ENCODE results near the gene FAM228A. TPM values are rescaled to one million over a fixed set of nuclear protein-coding genes. Genes with fewer than 3 reads are reported as not detected.

FAM228A gene
- total RNA-seq, 2 donors from 2014 or later, result not detected

DNA sequence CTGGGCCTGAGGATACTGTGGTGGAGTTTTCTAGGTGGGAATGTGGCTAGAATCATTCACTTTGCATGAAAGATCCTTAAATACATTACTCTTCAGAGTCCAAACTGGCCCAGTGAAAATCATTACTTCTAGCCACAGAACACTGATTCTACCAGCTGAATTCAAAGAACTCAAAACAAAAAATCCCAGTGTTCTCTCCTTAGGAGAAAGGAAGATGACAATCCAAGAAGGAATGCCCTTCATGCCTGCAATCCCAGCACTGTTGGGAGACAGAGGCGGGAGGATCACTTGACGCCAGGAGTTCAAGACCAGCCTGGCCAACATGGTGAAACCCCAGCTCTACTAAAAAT lies 35.2 kb downstream of the FAM228A start:
- Histone ChIP-seq H3K4me3 (no peak overlapping the region), H3K4me1 (no peaks in the 10 kb centered on the region), H3K9ac (ENCODE audit: low read depth in 2 of 2, low read length in 2 of 2) (no peak overlapping the region), H3K36me3 (peaks cover 23% of the 10 kb centered on the region), H3K27ac (no peak overlapping the region), H3K9me3 (no peaks in the 10 kb centered on the region), H3K27me3 (no peaks in the 10 kb centered on the region)
- TF ChIP-seq, protein P1, sequence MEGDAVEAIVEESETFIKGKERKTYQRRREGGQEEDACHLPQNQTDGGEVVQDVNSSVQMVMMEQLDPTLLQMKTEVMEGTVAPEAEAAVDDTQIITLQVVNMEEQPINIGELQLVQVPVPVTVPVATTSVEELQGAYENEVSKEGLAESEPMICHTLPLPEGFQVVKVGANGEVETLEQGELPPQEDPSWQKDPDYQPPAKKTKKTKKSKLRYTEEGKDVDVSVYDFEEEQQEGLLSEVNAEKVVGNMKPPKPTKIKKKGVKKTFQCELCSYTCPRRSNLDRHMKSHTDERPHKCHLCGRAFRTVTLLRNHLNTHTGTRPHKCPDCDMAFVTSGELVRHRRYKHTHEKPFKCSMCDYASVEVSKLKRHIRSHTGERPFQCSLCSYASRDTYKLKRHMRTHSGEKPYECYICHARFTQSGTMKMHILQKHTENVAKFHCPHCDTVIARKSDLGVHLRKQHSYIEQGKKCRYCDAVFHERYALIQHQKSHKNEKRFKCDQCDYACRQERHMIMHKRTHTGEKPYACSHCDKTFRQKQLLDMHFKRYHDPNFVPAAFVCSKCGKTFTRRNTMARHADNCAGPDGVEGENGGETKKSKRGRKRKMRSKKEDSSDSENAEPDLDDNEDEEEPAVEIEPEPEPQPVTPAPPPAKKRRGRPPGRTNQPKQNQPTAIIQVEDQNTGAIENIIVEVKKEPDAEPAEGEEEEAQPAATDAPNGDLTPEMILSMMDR (IDR thresholded peaks at IDR 0.05), result no peak
- no peak for DNase-seq
- intact Hi-C loops (cut with DNase I), result no loop called here

DNA sequence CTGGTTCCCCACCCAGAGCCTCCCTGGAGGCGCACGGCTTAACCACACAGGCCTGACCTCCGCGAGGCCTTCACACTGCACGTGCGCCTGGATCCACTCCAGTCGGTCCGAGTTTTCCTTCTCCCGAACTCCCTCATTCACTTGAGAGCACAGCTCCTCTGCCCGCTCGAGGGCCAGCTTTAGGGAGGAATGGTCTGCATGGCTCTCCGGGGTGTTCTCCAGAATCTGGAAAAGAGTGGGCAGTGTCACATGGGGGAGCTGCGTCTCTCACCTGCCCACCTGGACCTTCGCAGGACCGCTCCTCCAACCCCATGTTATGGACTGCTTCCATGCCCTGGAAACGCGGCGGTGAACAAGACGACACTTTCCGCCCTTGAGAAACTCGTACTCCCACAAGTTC lies 35.9 kb downstream of the FAM228A start:
- TF ChIP-seq, protein P1 (IDR thresholded peaks at IDR 0.05), result no peak
- H3K9me3 ChIP-seq, result no peaks in the 10 kb centered on the region
- no peak overlapping the region for H3K27ac ChIP-seq
- intact Hi-C loops (cut with DNase I), result no loop called here
- H3K9ac ChIP-seq (ENCODE audit: low read depth in 2 of 2, low read length in 2 of 2), result no peak overlapping the region
- no peak for DNase-seq
- no peaks in the 10 kb centered on the region for H3K4me1 ChIP-seq
- no peak overlapping the region for H3K4me3 ChIP-seq
- H3K27me3 ChIP-seq, result no peaks in the 10 kb centered on the region
- peaks cover 16% of the 10 kb centered on the region for H3K36me3 ChIP-seq

DNA sequence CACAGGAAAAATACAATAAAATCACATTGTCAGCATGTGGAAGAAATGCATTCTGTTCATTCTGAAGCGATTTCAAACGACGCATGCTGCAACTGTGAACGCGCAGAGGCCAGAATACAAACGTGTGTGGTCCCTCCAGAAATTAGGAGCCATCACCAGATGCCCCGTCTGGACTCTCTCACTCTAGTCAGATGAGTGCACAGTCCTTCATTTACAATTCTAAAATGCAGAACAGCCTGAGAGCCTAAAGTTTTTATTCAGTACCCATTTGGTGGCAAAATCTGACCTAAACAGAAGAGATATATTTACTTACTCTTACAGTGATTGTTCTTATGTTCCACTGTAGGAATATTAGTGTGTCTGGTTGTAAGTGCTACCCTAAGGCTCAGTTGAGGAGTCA lies 36.6 kb downstream of the FAM228A start:
- Histone ChIP-seq H3K36me3 (peaks cover 13% of the 10 kb centered on the region), H3K27me3 (no peaks in the 10 kb centered on the region), H3K9me3 (no peaks in the 10 kb centered on the region), H3K9ac (ENCODE audit: low read depth in 2 of 2, low read length in 2 of 2) (no peak overlapping the region), H3K27ac (no peak overlapping the region), H3K4me3 (no peak overlapping the region), H3K4me1 (no peaks in the 10 kb centered on the region)
- TF ChIP-seq, protein P1 (IDR thresholded peaks at IDR 0.05), result no peak
- DNase-seq, result no peak
- intact Hi-C loops (cut with DNase I), result no loop called here

DNA sequence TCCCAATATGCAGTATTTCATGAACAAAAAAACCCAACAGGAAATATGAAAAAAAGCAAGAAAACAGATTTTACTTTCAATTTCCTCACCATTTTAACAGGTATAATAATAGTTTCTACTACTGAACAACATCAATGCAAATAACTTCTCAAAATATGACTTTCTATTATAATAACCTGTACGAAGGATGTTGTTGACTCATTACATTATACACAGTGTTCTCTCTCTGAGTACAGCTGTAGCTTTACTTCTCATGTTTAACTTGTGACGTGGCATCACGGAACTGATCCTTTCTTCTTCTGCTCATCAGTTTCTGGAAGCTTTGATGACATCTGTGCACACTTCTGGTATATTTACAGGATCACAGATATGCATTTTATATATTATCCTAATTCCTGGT lies 40.0 kb downstream of the FAM228A start:
- no peak for DNase-seq
- Histone ChIP-seq H3K9ac (ENCODE audit: low read depth in 2 of 2, low read length in 2 of 2) (no peak overlapping the region), H3K4me3 (no peak overlapping the region), H3K27ac (no peak overlapping the region), H3K9me3 (no peaks in the 10 kb centered on the region), H3K36me3 (peaks cover under 1% of the 10 kb centered on the region), H3K4me1 (no peaks in the 10 kb centered on the region), H3K27me3 (no peaks in the 10 kb centered on the region)
- TF ChIP-seq, protein P1 (IDR thresholded peaks at IDR 0.05), result no peak
- intact Hi-C loops (cut with DNase I), result no loop called here

DNA sequence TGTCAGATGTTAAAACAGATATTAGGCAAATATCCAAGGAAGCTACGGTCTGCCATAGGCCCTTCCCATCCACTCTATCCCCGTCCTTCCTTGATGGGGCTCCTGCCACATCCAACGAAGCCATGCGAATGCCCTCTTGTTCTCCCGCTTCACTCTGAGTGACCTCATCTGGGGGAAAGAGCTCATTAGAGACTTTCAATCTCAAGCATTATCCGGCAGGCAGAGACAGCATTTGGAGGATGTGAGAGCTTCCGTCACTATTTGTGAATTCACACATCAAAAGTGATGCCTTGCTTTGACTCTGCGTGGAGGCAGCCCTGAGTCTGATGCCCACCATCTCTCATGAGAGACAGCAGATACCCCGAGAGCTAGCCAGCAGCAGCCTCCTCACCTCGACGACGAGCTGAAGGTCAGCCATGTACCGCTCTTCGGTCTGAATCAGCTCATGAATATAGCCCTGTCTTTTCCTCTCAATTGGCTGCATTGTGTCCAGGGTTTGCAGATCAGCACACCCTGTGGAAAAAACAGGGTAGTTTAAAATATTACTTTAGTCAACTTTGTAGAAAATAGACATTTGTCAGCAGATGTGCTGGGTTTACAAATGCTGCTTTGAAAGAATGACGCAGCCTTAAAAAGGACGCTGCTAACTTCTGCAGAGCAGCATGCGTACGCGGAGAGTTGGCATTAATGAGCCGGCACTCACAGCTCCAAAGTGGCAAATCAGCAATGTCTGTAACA lies 45.9 kb downstream of the FAM228A start:
- DNase-seq, result no peak
- Histone ChIP-seq H3K36me3 (no peaks in the 10 kb centered on the region), H3K9ac (ENCODE audit: low read depth in 2 of 2, low read length in 2 of 2) (no peak overlapping the region), H3K27ac (no peak overlapping the region), H3K27me3 (no peaks in the 10 kb centered on the region), H3K4me3 (no peak overlapping the region), H3K9me3 (no peaks in the 10 kb centered on the region), H3K4me1 (no peaks in the 10 kb centered on the region)
- intact Hi-C loops (cut with DNase I), result no loop called here
- TF ChIP-seq, protein P1 (IDR thresholded peaks at IDR 0.05), result no peak
